Skeletal muscle satellite cell (primary cell): ENCODE measurements around the gene FAM240B.

Experiments
- H3K27me3 ChIP-seq: 2 replicates; pipeline ENCODE4 v1.7.0; 2013; ENCODE audit warnings: low read length; ENCODE audit not compliant: control insufficient read depth, insufficient read depth
- H3K36me3 ChIP-seq: 2 replicates; pipeline ENCODE4 v1.7.0; 2013; ENCODE audit warnings: mild to moderate bottlenecking, control low read depth, low read length; ENCODE audit not compliant: insufficient read depth
- H3K4me1 ChIP-seq: 2 replicates; pipeline ENCODE4 v1.7.0; 2013; ENCODE audit warnings: low read length; ENCODE audit not compliant: control insufficient read depth, insufficient read depth
- H3K4me2 ChIP-seq: 2 replicates; pipeline ENCODE4 v1.7.0; 2013; ENCODE audit warnings: mild to moderate bottlenecking, low read length
- H3K4me3 ChIP-seq: 2 replicates; pipeline ENCODE4 v1.7.0; 2013; ENCODE audit warnings: low read length
- H3K9ac ChIP-seq: 2 replicates; pipeline ENCODE4 v1.7.0; 2013; ENCODE audit warnings: mild to moderate bottlenecking, low read depth, low read length, moderate library complexity
- H3K9me3 ChIP-seq: replicated peaks from 2 replicates; pipeline ENCODE4 v1.7.0; 2013; ENCODE audit warnings: mild to moderate bottlenecking, control low read depth, low read length

Gene FAM240B

GRCh38 chr9:38668791-38669466, 51.0 kb downstream of the FAM240B start:
- peaks cover 19% of the 10 kb centered on the region for H3K4me1 ChIP-seq
- no peak overlapping the region for H3K4me3 ChIP-seq
- no peak overlapping the region for H3K4me2 ChIP-seq
- H3K27me3 ChIP-seq: no peaks in the 10 kb centered on the region
- no peak overlapping the region for H3K9ac ChIP-seq
- no peaks in the 10 kb centered on the region for H3K36me3 ChIP-seq
- H3K9me3 ChIP-seq: no peaks in the 10 kb centered on the region

- Histone ChIP-seq H3K9ac (no peak overlapping the region), H3K4me1 (no peaks in the 10 kb centered on the region), H3K4me3 (no peak overlapping the region), H3K9me3 (no peaks in the 10 kb centered on the region), H3K27me3 (no peaks in the 10 kb centered on the region), H3K4me2 (no peak overlapping the region), H3K36me3 (no peaks in the 10 kb centered on the region)
These were observed 57.0 kb downstream of the FAM240B start for GRCh38 chr9:38662763-38663593.

- Histone ChIP-seq H3K9ac (no peak overlapping the region), H3K4me2 (no peak overlapping the region), H3K27me3 (peaks cover 8% of the 10 kb centered on the region), H3K9me3 (no peaks in the 10 kb centered on the region), H3K36me3 (no peaks in the 10 kb centered on the region), H3K4me1 (no peaks in the 10 kb centered on the region), H3K4me3 (no peak overlapping the region)
These were observed 60.4 kb downstream of the FAM240B start for GRCh38 chr9:38659538-38659937.

- Histone ChIP-seq H3K27me3 (peaks cover 20% of the 10 kb centered on the region), H3K4me2 (no peak overlapping the region), H3K4me1 (no peaks in the 10 kb centered on the region), H3K4me3 (no peak overlapping the region), H3K9me3 (no peaks in the 10 kb centered on the region), H3K9ac (no peak overlapping the region), H3K36me3 (no peaks in the 10 kb centered on the region)
These were observed 63.0 kb downstream of the FAM240B start for GRCh38 chr9:38656896-38657295.

GRCh38 chr9:38652486-38652885, 67.4 kb downstream of the FAM240B start:
- H3K4me2 ChIP-seq: no peak overlapping the region
- peaks cover 20% of the 10 kb centered on the region for H3K27me3 ChIP-seq
- no peak overlapping the region for H3K9ac ChIP-seq
- H3K4me3 ChIP-seq: no peak overlapping the region
- no peaks in the 10 kb centered on the region for H3K4me1 ChIP-seq
- H3K36me3 ChIP-seq: no peaks in the 10 kb centered on the region
- H3K9me3 ChIP-seq: no peaks in the 10 kb centered on the region

GRCh38 chr9:38652044-38652443, 67.9 kb downstream of the FAM240B start:
- Histone ChIP-seq H3K4me2 (no peak overlapping the region), H3K9ac (no peak overlapping the region), H3K4me3 (no peak overlapping the region), H3K9me3 (no peaks in the 10 kb centered on the region), H3K27me3 (peaks cover 20% of the 10 kb centered on the region), H3K36me3 (no peaks in the 10 kb centered on the region), H3K4me1 (no peaks in the 10 kb centered on the region)

- Histone ChIP-seq H3K27me3 (peaks cover 20% of the 10 kb centered on the region), H3K4me3 (no peak overlapping the region), H3K9me3 (no peaks in the 10 kb centered on the region), H3K4me2 (no peak overlapping the region), H3K4me1 (no peaks in the 10 kb centered on the region), H3K36me3 (no peaks in the 10 kb centered on the region), H3K9ac (no peak overlapping the region)
These were observed 68.4 kb downstream of the FAM240B start for GRCh38 chr9:38651400-38652042.

GRCh38 chr9:38650564-38650963, 69.4 kb downstream of the FAM240B start:
- no peak overlapping the region for H3K4me2 ChIP-seq
- no peak overlapping the region for H3K9ac ChIP-seq
- peaks cover 12% of the 10 kb centered on the region for H3K27me3 ChIP-seq
- no peaks in the 10 kb centered on the region for H3K4me1 ChIP-seq
- H3K36me3 ChIP-seq: no peaks in the 10 kb centered on the region
- H3K9me3 ChIP-seq: no peaks in the 10 kb centered on the region
- H3K4me3 ChIP-seq: no peak overlapping the region

- no peak overlapping the region for H3K4me2 ChIP-seq
- no peaks in the 10 kb centered on the region for H3K36me3 ChIP-seq
- no peak overlapping the region for H3K4me3 ChIP-seq
- no peaks in the 10 kb centered on the region for H3K4me1 ChIP-seq
- H3K27me3 ChIP-seq: peaks cover 12% of the 10 kb centered on the region
- no peak overlapping the region for H3K9ac ChIP-seq
- no peaks in the 10 kb centered on the region for H3K9me3 ChIP-seq
These were observed 70.1 kb downstream of the FAM240B start for GRCh38 chr9:38649731-38650363.

GRCh38 chr9:38644601-38645000, 75.3 kb downstream of the FAM240B start:
- H3K27me3 ChIP-seq: no peaks in the 10 kb centered on the region
- no peaks in the 10 kb centered on the region for H3K36me3 ChIP-seq
- H3K9ac ChIP-seq: no peak overlapping the region
- no peak overlapping the region for H3K4me2 ChIP-seq
- no peaks in the 10 kb centered on the region for H3K9me3 ChIP-seq
- no peak overlapping the region for H3K4me3 ChIP-seq
- H3K4me1 ChIP-seq: peaks cover 4% of the 10 kb centered on the region
